HepG2 (cell line): ENCODE measurements around the gene DOC2A. TPM values are rescaled to one million over a fixed set of nuclear protein-coding genes. Genes with fewer than 3 reads are reported as not detected.

Experiments
- ATAC-seq: fragments of 200-7000 bp; cut with Tn5 transposase; 3 replicates; pipeline ENCODE4 v1.9.1; 2020; ENCODE audit warnings: mild to moderate bottlenecking, moderate library complexity
- BruUV-seq: library from RNA; stranded (reverse); fragments of 400-500 nt; replicated peaks from 2 replicates; lab custom pipeline; 2021; lab: Mats Ljungman, UMichigan
- CTCF ChIA-PET: fragments of 300-600 bp; formaldehyde crosslinking; extraction: SDS; loops from one replicate; lab custom pipeline; 2021; ENCODE audit warnings: low total read pairs, inconsistent platforms, low intra/inter-chr PET ratio; lab: Yijun Ruan, JAX
- POLR2A ChIA-PET: fragments of 350-600 bp; sonication (Branson Sonifier 250); formaldehyde crosslinking; loops from one replicate; lab custom pipeline; 2020; ENCODE audit warnings: antibody characterized with exemption, inconsistent platforms; lab: Yijun Ruan, JAX
- DNase-seq: peaks from one replicate; pipeline ENCODE4 v3.0.0-alpha.2; 2015; ENCODE audit warnings: low spot score
- FAIRE-seq: peaks from 3 replicates; lab custom pipeline; 2011; peaks lifted over from hg19 to GRCh38; lab: Jason Lieb, UNC
- H2AFZ ChIP-seq: one replicate; pipeline ENCODE4 v1.6.1; 2011; ENCODE audit warnings: low read length, inconsistent platforms
- H3K27ac ChIP-seq: fragments of 300-600 bp; 3 replicates; pipeline ENCODE4 v1.8.0; 2011; ENCODE audit warnings: mixed run types, mild to moderate bottlenecking, mixed read lengths, low read length, inconsistent platforms; ENCODE audit not compliant: insufficient read depth; ENCODE audit errors: extremely low read length
- H3K27me3 ChIP-seq, 2 experiments: fragments of 200-600 bp in 1 of 2; 2 replicates in 1 of 2; 3 replicates in 1 of 2; pipeline versions ENCODE4 v1.6.0 to v1.8.0; 2011; ENCODE audit warnings: low read length in 2 of 2, mild to moderate bottlenecking in 2 of 2, moderate library complexity in 2 of 2, inconsistent platforms in 1 of 2; ENCODE audit not compliant: insufficient read depth in 2 of 2, control insufficient read depth in 1 of 2
- H3K36me3 ChIP-seq, 2 experiments: fragments of 200-600 bp in 1 of 2; replicated peaks in 1 of 2; 2 replicates in 1 of 2; 3 replicates in 1 of 2; pipeline versions ENCODE4 v1.5.1 to v1.8.0; 2011; ENCODE audit warnings: low read length in 2 of 2, inconsistent platforms in 1 of 2; ENCODE audit not compliant: insufficient read depth in 2 of 2, control insufficient read depth in 1 of 2
- H3K4me1 ChIP-seq: 2 replicates; pipeline ENCODE4 v1.5.1; 2012; ENCODE audit warnings: low read length, inconsistent platforms; ENCODE audit not compliant: insufficient read depth
- H3K4me2 ChIP-seq: 2 replicates; pipeline ENCODE4 v1.6.0; 2011; ENCODE audit warnings: low read depth, low read length, inconsistent platforms
- H3K4me3 ChIP-seq, 3 experiments: fragments of 200-600 bp in 1 of 3; sonication (generic), shearing (Covaris generic) in 1 of 3; replicated peaks in 1 of 3; 2 replicates each; pipeline ENCODE4 v1.5.1; 2011 to 2016; ENCODE audit warnings: low read length in 3 of 3, inconsistent platforms in 2 of 3, low read depth in 2 of 3, mild to moderate bottlenecking in 2 of 3, control low read depth in 1 of 3, mixed read lengths in 1 of 3; ENCODE audit not compliant: insufficient read depth in 1 of 3
- H3K79me2 ChIP-seq: one replicate; pipeline ENCODE4 v1.6.1; 2011; ENCODE audit warnings: low read length, inconsistent platforms; ENCODE audit not compliant: insufficient read depth
- H3K9ac ChIP-seq: 2 replicates; pipeline ENCODE4 v1.6.0; 2011; ENCODE audit warnings: mild to moderate bottlenecking, low read depth, low read length, inconsistent platforms; ENCODE audit not compliant: insufficient read depth
- H3K9me3 ChIP-seq: 2 replicates; pipeline ENCODE4 v1.5.1; 2012; ENCODE audit warnings: mild to moderate bottlenecking, low read length
- H4K20me1 ChIP-seq: 2 replicates; pipeline ENCODE4 v1.6.0; 2011; ENCODE audit warnings: inconsistent platforms, mild to moderate bottlenecking, low read length, moderate library complexity; ENCODE audit not compliant: insufficient read depth
- CHD4 ChIP-seq: fragments of 200-600 bp; sonication (generic); IDR thresholded peaks from 2 replicates; pipeline ENCODE4 v1.7.0; 2017; ENCODE audit warnings: mild to moderate bottlenecking, low read length, borderline replicate concordance
- DNMT3B ChIP-seq: conservative IDR thresholded peaks from 2 replicates; pipeline ENCODE4 v1.6.1; 2016; ENCODE audit warnings: missing biosample characterization, control low read depth
- ESRRA ChIP-seq: sonication (generic); formaldehyde crosslinking; IDR thresholded peaks from 2 replicates; pipeline ENCODE4 v1.5.1; 2020; ENCODE audit warnings: mild to moderate bottlenecking, low read depth, missing genetic modification reagents
- FOXO1 ChIP-seq: sonication (generic); formaldehyde crosslinking; IDR thresholded peaks from 2 replicates; pipeline ENCODE4 v1.4.0; 2020; ENCODE audit warnings: missing genetic modification reagents
- HDAC1 ChIP-seq: sonication (generic); formaldehyde crosslinking; IDR thresholded peaks from 2 replicates; pipeline ENCODE4 v1.5.1; 2020; ENCODE audit warnings: mild to moderate bottlenecking, missing genetic modification reagents
- MXD1 ChIP-seq: sonication (generic); formaldehyde crosslinking; IDR thresholded peaks from 2 replicates; pipeline ENCODE4 v1.4.0; 2020; ENCODE audit warnings: mild to moderate bottlenecking, missing genetic modification reagents
- NPAS2 ChIP-seq: sonication (generic); formaldehyde crosslinking; IDR thresholded peaks from 2 replicates; pipeline ENCODE4 v1.8.0; 2022; ENCODE audit warnings: mild to moderate bottlenecking, missing genetic modification reagents, borderline replicate concordance
- NRL ChIP-seq: sonication (generic); formaldehyde crosslinking; IDR thresholded peaks from 2 replicates; pipeline ENCODE4 v1.5.0; 2020; ENCODE audit warnings: missing genetic modification reagents, mild to moderate bottlenecking, moderate library complexity, borderline replicate concordance
- RFX5 ChIP-seq: IDR thresholded peaks from 2 replicates; pipeline ENCODE4 v1.6.1; 2011; ENCODE audit warnings: low read depth, low read length, improper control_type of control experiment
- RNF219 ChIP-seq: sonication (generic); formaldehyde crosslinking; IDR thresholded peaks from 2 replicates; pipeline ENCODE4 v1.5.0; 2020; ENCODE audit warnings: mild to moderate bottlenecking, missing genetic modification reagents
- SP4 ChIP-seq: sonication (generic); formaldehyde crosslinking; IDR thresholded peaks from 2 replicates; pipeline ENCODE4 v1.8.1; 2023; ENCODE audit warnings: mild to moderate bottlenecking, missing genetic modification reagents
- ZBTB20 ChIP-seq: sonication (generic); formaldehyde crosslinking; IDR thresholded peaks from 2 replicates; pipeline ENCODE4 v1.8.1; 2023; ENCODE audit warnings: missing genetic modification reagents, low read depth, mild to moderate bottlenecking, borderline replicate concordance
- ZFP91 ChIP-seq: sonication (generic); formaldehyde crosslinking; IDR thresholded peaks from 2 replicates; pipeline ENCODE4 v1.9.0; 2022; ENCODE audit warnings: missing genetic modification reagents, mild to moderate bottlenecking, borderline replicate concordance
- ZNF12 ChIP-seq: sonication (generic); formaldehyde crosslinking; IDR thresholded peaks from 2 replicates; pipeline ENCODE4 v1.5.0; 2020; ENCODE audit warnings: missing genetic modification reagents
- ZNF768 ChIP-seq: sonication (generic); formaldehyde crosslinking; IDR thresholded peaks from 2 replicates; pipeline ENCODE4 v1.4.0; 2020; ENCODE audit warnings: missing genetic modification reagents
- WGBS: methylation state at CpG from one replicate; pipeline ENCODE4 v1.1.6; 2017; ENCODE audit warnings: low lambda C conversion rate; 5-methylcytosine and 5-hydroxymethylcytosine counted together
- in situ Hi-C: cut with HindIII; loops from 2 replicates; pipeline ENCODE4 v1.10.0; 2017; ENCODE audit warnings: low pct_unique_long_range_greater_than_20kb; ENCODE audit not compliant: extremely low pct_ligation_motif_present
- intact Hi-C: fragments of 100-400 bp; cut with micrococcal nuclease; formaldehyde crosslinking; loops from one replicate; pipeline ENCODE4 v1.10.0; 2022; ENCODE audit not compliant: unreplicated experiment
- polyA plus RNA-seq, 8 experiments: library from polyadenylated mRNA; depleted of rRNA in 3 of 8; stranded (reverse) in 7 of 8; unstranded in 1 of 8; fragments of >200 nt; fragmentation: Illumina TruSeq in 4 of 8; extraction: Trizol in 4 of 8; gene quantifications; 2 replicates each; pipeline versions ENCODE4 v1.2.1 to v1.2.3, GENCODE V29; 2011 to 2016; ENCODE audit warnings: low read depth in 4 of 8, missing spikeins in 1 of 8, mixed read lengths in 1 of 8; ENCODE audit not compliant: insufficient read depth in 1 of 8
- total RNA-seq, 5 experiments: library from RNA; depleted of rRNA; stranded (reverse); fragments of >200 nt; fragmentation: Illumina TruSeq; extraction: Trizol; gene quantifications; 2 replicates each; pipeline ENCODE4 v1.2.3, GENCODE V29; 2016; ENCODE audit warnings: low read depth in 1 of 5

DOC2A gene
- total and polyA plus RNA-seq, 2 of the 13 experiments (the other 11 are each of a cell fraction or from before 2014, with no cell fraction given): 0.15 to 0.55 TPM

GRCh38 chr16:29975134-29975538, 35.7 kb downstream of the DOC2A start (continued):
- TF ChIP-seq ESRRA (CRISPR knock-in tag): peak; percentile 99
- peak; percentile 97 for TF ChIP-seq CHD4
- TF ChIP-seq NRL (CRISPR knock-in tag): no peak
- TF ChIP-seq HDAC1 (CRISPR knock-in tag): 0 out of 2 replicates have a peak, but pooled peaks have one; percentile 30
- 0 out of 2 replicates have a peak, but pooled peaks have one; percentile 43 for TF ChIP-seq ZFP91
- 0 out of 2 replicates have a peak, but pooled peaks have one; percentile 34 for TF ChIP-seq RNF219 (CRISPR knock-in tag)
- TF ChIP-seq, all 625 proteins: peak for 15

GRCh38 chr16:29974291-29975133, 36.3 kb downstream of the DOC2A start:
- in situ Hi-C loops (no loop called here), intact Hi-C loops (no loop called here)
- FAIRE-seq: peak; percentile 8
- no peaks in the 10 kb centered on the region; a peak in 1 of 5 replicates for H3K27me3 ChIP-seq
- BruUV-seq: no TSS peak
- H3K4me3 ChIP-seq: peak overlapping the region; percentile 86 to 99 (median 91)
- H3K4me1 ChIP-seq: peaks cover 30% of the 10 kb centered on the region
- POLR2A ChIA-PET: interaction anchor here (1.2 to 4.7 kb wide), 6 partner anchors 13 to 74 kb away, joined by 4 to 47 read pairs (median 29); partner anchors contain the start of genes ASPHD1, HIRIP3, INO80E and KCTD13
- no peak overlapping the region for H2AFZ ChIP-seq
- ATAC-seq: peak; percentile 21
- peak overlapping the region; percentile 72 for H3K27ac ChIP-seq
- no peak for DNase-seq
- peak overlapping the region; percentile 93 for H3K4me2 ChIP-seq
- CTCF ChIA-PET: no interaction called here
- H3K79me2 ChIP-seq: peaks cover 38% of the 10 kb centered on the region
- peak overlapping the region; percentile 89 for H3K9ac ChIP-seq
- peaks cover 25 to 32% of the 10 kb centered on the region in 2 experiments for H3K36me3 ChIP-seq
- 4% methylated on average over 25 of the region's 31 CpGs for WGBS
- H4K20me1 ChIP-seq: peaks cover 23% of the 10 kb centered on the region
- no peaks in the 10 kb centered on the region for H3K9me3 ChIP-seq
- TF ChIP-seq ZBTB20 (CRISPR knock-in tag): 0 out of 2 replicates have a peak, but pooled peaks have one; percentile 72
- 0 out of 2 replicates have a peak, but pooled peaks have one; percentile 42 for TF ChIP-seq ZNF768 (CRISPR knock-in tag)
- no peak for TF ChIP-seq ZNF12 (CRISPR knock-in tag)
- TF ChIP-seq RFX5: 0 out of 2 replicates have a peak, but pooled peaks have one; percentile 25
- no peak for TF ChIP-seq FOXO1 (CRISPR knock-in tag)
- no peak for TF ChIP-seq NPAS2
- no peak for TF ChIP-seq DNMT3B (CRISPR knock-in tag)
- no peak for TF ChIP-seq SP4 (CRISPR knock-in tag)
- no peak; the same call in 1 of the 2 replicates for TF ChIP-seq MXD1 (CRISPR knock-in tag)
